Panc1 (cell line): ENCODE measurements around the gene CSK. TPM values are rescaled to one million over a fixed set of nuclear protein-coding genes. Genes with fewer than 3 reads are reported as not detected.
"Not testable (repeated sequence)": the region's sequence is repeated elsewhere in the genome, so short reads cannot be mapped to it uniquely, and the experiment has no call there.

Source experiments
- ATAC-seq: fragments of 200-7000 bp; cut with Tn5 transposase; 2 replicates; pipeline ENCODE4 v1.9.1; 2020; ENCODE audit warnings: mild to moderate bottlenecking, moderate library complexity
- BruUV-seq: library from RNA; stranded (reverse); fragments of 400-500 nt; replicated peaks from 2 replicates; lab custom pipeline; 2021; lab: Mats Ljungman, UMichigan
- CTCF ChIA-PET: fragments of 300-600 bp; sonication (Branson Sonifier 250); formaldehyde crosslinking; loops from one replicate; lab custom pipeline; 2022; ENCODE audit warnings: antibody characterized with exemption; lab: Charles Lee
- POLR2A ChIA-PET: fragments of 300-600 bp; sonication (Branson Sonifier 250); formaldehyde crosslinking; loops from one replicate; lab custom pipeline; 2022; ENCODE audit warnings: antibody characterized with exemption; lab: Charles Lee
- DNase-seq: peaks from one replicate; pipeline ENCODE4 v3.0.0-alpha.2; 2010; ENCODE audit warnings: low read depth, low spot score
- H3K27ac ChIP-seq: 2 replicates; pipeline ENCODE4 v1.5.1; 2011; ENCODE audit warnings: mild to moderate bottlenecking, low read length, inconsistent platforms
- H3K27me3 ChIP-seq: fragments of 200-500 bp; sonication (Bioruptor generic); 2 replicates; pipeline ENCODE4 v1.6.0; 2014; ENCODE audit warnings: low read length, inconsistent platforms; ENCODE audit not compliant: control insufficient read depth, insufficient read depth
- H3K36me3 ChIP-seq: fragments of 200-500 bp; sonication (Bioruptor generic); 2 replicates; pipeline ENCODE4 v1.5.1; 2014; ENCODE audit warnings: inconsistent platforms, mild to moderate bottlenecking, low read length, moderate library complexity; ENCODE audit not compliant: control insufficient read depth, insufficient read depth
- H3K4me1 ChIP-seq: 2 replicates; pipeline ENCODE4 v1.5.1; 2011; ENCODE audit warnings: inconsistent platforms, mild to moderate bottlenecking, low read length, moderate library complexity; ENCODE audit not compliant: control insufficient read depth, insufficient read depth
- H3K4me3 ChIP-seq, 2 experiments: 2 replicates each; pipeline ENCODE4 v1.5.1; 2011 to 2012; ENCODE audit warnings: low read depth in 2 of 2, low read length in 2 of 2, mild to moderate bottlenecking in 2 of 2, inconsistent platforms in 1 of 2, moderate library complexity in 1 of 2
- H3K9me3 ChIP-seq: fragments of 200-500 bp; sonication (Bioruptor generic); 2 replicates; pipeline ENCODE4 v1.5.1; 2014; ENCODE audit warnings: low read depth, mild to moderate bottlenecking, inconsistent platforms, low read length, moderate library complexity; ENCODE audit not compliant: control insufficient read depth, insufficient read depth
- POLR2AphosphoS5 ChIP-seq: IDR thresholded peaks from 2 replicates; pipeline ENCODE4 v1.6.1; 2012; ENCODE audit warnings: mild to moderate bottlenecking, low read depth, low read length, moderate library complexity
- SIN3A ChIP-seq: IDR thresholded peaks from 2 replicates; pipeline ENCODE4 v1.6.1; 2012; ENCODE audit warnings: low read depth, mild to moderate bottlenecking, low read length, moderate library complexity, borderline replicate concordance; ENCODE audit not compliant: insufficient read depth
- TCF7L2 ChIP-seq: IDR thresholded peaks from 2 replicates; pipeline ENCODE4 v1.6.1; 2011; ENCODE audit warnings: mild to moderate bottlenecking, low read depth, low read length, inconsistent platforms
- in situ Hi-C: cut with HindIII; loops from 2 replicates; pipeline ENCODE4 v1.10.0; 2016; ENCODE audit warnings: low sequenced_read_pairs, low pct_unique_long_range_greater_than_20kb
- intact Hi-C: fragments of 100-400 bp; cut with micrococcal nuclease; formaldehyde crosslinking; loops from one replicate; pipeline ENCODE4 v1.10.0; 2022; ENCODE audit not compliant: unreplicated experiment
- total RNA-seq: library from RNA; stranded (reverse); gene quantifications from one replicate; pipeline ENCODE4 v1.2.1, GENCODE V29; 2021; ENCODE audit not compliant: unreplicated experiment
- TF ChIP-seq, protein P1 (sequence below): fragments of 450-650 bp; IDR thresholded peaks from 2 replicates; pipeline ENCODE4 v1.5.1; 2017; ENCODE audit warnings: mild to moderate bottlenecking
- TF ChIP-seq, protein P2 (sequence below), 2 experiments: IDR thresholded peaks; 2 replicates each; pipeline ENCODE4 v1.6.1; 2011 to 2012; ENCODE audit warnings: low read depth in 2 of 2, control low read depth in 1 of 2, low read length in 1 of 2, mild to moderate bottlenecking in 1 of 2, moderate library complexity in 1 of 2; ENCODE audit not compliant: insufficient read depth in 1 of 2

Gene CSK
- total RNA-seq, 1 experiment from 2014 or later = 81.4 TPM

DNA sequence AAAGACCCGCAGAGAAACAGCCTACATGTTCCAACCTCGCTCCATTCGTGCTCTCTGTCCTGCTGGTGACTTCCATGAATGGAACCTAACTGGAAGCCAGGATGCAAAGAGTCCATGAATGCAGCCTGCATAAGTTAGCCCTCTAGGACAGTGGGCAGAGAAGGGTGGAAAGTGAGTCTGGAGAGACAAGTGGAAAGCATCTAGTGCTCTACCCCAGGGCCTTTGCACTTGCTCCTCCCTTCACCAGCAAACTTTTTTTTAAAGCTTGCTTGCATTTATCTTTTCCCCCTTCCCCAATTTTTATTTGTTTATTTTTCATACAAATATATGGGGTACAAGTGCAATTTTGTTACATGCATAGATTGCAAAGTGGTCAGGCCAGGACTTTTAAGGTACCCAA, 48.6 kb upstream of the CSK start:
- intact Hi-C loops = no loop called here
- no peaks in the 10 kb centered on the region for H3K9me3 ChIP-seq
- H3K4me1 ChIP-seq = no peaks in the 10 kb centered on the region
- DNase-seq (no peak), ATAC-seq (no peak)
- no peaks in the 10 kb centered on the region for H3K27me3 ChIP-seq
- H3K36me3 ChIP-seq = no peaks in the 10 kb centered on the region
- TF ChIP-seq SIN3A = no peak
- no peak for TF ChIP-seq POLR2AphosphoS5
- TF ChIP-seq, protein P1, sequence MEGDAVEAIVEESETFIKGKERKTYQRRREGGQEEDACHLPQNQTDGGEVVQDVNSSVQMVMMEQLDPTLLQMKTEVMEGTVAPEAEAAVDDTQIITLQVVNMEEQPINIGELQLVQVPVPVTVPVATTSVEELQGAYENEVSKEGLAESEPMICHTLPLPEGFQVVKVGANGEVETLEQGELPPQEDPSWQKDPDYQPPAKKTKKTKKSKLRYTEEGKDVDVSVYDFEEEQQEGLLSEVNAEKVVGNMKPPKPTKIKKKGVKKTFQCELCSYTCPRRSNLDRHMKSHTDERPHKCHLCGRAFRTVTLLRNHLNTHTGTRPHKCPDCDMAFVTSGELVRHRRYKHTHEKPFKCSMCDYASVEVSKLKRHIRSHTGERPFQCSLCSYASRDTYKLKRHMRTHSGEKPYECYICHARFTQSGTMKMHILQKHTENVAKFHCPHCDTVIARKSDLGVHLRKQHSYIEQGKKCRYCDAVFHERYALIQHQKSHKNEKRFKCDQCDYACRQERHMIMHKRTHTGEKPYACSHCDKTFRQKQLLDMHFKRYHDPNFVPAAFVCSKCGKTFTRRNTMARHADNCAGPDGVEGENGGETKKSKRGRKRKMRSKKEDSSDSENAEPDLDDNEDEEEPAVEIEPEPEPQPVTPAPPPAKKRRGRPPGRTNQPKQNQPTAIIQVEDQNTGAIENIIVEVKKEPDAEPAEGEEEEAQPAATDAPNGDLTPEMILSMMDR = no peak
- H3K4me3 ChIP-seq = no peak overlapping the region
- in situ Hi-C loops = no loop called here
- POLR2A ChIA-PET = no interaction called here
- CTCF ChIA-PET = no interaction called here
- no peak overlapping the region for H3K27ac ChIP-seq
- no TSS peak for BruUV-seq

DNA sequence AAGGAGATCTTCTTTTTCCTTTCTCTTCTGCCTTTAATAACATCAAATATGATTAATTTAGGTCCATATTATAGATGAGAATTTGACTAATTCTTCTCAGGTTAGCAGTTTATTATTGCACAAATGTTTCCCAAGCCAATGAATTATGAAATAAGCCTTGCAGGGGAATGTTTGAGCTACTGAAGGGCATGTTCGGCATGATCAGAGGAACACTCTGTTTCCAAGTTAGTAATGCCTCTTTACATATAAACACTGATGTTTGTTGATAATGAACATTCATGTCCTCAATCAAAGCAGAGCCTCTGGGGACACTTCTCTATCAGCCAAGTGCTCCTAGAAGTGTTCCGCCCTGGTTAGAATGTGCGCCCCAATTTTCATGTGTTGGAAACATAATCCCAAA, 46.6 kb upstream of the CSK start:
- DNase-seq (no peak), ATAC-seq (no peak)
- Histone ChIP-seq H3K36me3 (no peaks in the 10 kb centered on the region), H3K27me3 (no peaks in the 10 kb centered on the region), H3K4me3 (no peak overlapping the region), H3K4me1 (no peaks in the 10 kb centered on the region), H3K27ac (no peak overlapping the region), H3K9me3 (no peaks in the 10 kb centered on the region)
- in situ Hi-C loops = no loop called here
- ChIA-PET CTCF (no interaction called here), POLR2A (no interaction called here)
- TF ChIP-seq, protein P1 = no peak
- TF ChIP-seq, protein P2, sequence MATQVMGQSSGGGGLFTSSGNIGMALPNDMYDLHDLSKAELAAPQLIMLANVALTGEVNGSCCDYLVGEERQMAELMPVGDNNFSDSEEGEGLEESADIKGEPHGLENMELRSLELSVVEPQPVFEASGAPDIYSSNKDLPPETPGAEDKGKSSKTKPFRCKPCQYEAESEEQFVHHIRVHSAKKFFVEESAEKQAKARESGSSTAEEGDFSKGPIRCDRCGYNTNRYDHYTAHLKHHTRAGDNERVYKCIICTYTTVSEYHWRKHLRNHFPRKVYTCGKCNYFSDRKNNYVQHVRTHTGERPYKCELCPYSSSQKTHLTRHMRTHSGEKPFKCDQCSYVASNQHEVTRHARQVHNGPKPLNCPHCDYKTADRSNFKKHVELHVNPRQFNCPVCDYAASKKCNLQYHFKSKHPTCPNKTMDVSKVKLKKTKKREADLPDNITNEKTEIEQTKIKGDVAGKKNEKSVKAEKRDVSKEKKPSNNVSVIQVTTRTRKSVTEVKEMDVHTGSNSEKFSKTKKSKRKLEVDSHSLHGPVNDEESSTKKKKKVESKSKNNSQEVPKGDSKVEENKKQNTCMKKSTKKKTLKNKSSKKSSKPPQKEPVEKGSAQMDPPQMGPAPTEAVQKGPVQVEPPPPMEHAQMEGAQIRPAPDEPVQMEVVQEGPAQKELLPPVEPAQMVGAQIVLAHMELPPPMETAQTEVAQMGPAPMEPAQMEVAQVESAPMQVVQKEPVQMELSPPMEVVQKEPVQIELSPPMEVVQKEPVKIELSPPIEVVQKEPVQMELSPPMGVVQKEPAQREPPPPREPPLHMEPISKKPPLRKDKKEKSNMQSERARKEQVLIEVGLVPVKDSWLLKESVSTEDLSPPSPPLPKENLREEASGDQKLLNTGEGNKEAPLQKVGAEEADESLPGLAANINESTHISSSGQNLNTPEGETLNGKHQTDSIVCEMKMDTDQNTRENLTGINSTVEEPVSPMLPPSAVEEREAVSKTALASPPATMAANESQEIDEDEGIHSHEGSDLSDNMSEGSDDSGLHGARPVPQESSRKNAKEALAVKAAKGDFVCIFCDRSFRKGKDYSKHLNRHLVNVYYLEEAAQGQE (IDR thresholded peaks at IDR 0.05; ENCODE audit: insufficient read depth in 1 of 2, low read depth in 2 of 2, low read length in 1 of 2) = no peak
- TF ChIP-seq SIN3A (no peak), TCF7L2 (no peak), POLR2AphosphoS5 (no peak)
- intact Hi-C loops = no loop called here
- BruUV-seq = no TSS peak

DNA sequence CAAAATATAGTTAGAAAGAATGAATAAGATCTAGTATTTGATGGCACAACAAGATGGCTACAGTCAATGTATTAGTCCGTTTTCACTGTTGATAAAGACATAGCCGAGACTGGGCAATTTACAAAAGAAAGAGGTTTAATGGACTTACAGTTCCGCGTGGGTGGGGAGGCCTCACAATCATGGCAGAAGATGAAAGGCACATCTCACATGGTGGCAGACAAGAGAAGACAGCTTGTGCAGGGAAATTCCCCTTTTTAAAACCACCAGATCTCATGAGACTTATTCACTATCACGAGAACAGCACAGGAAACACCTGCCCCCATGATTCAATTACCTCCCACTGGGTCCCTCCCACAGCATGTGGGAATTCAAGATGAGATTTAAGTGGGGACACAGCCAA, 43.6 kb upstream of the CSK start:
- BruUV-seq, H3K27me3 ChIP-seq, H3K9me3 ChIP-seq, DNase-seq, in situ Hi-C loops, CTCF ChIA-PET, H3K4me1 ChIP-seq, H3K36me3 ChIP-seq, H3K27ac ChIP-seq, POLR2A ChIA-PET, H3K4me3 ChIP-seq, intact Hi-C loops, ATAC-seq: not testable (repeated sequence)
